Fibroblast of lung (primary cell): ENCODE data around the gene CAMTA1.

Experiments
- EZH2 ChIP-seq: IDR thresholded peaks from 2 replicates; pipeline ENCODE4 v1.5.1; 2012; ENCODE audit warnings: low read length, control low read depth, mild to moderate bottlenecking; ENCODE audit errors: missing control alignments
- TF ChIP-seq, protein P1 (sequence below), 2 donors: IDR thresholded peaks in 1 of 2; conservative IDR thresholded peaks in 1 of 2; 1 replicate in 1 of 2; 2 replicates in 1 of 2; pipeline ENCODE4 v1.5.1; 2011 to 2012; ENCODE audit warnings: low read length in 2 of 2, control low read depth in 1 of 2, inconsistent platforms in 1 of 2, low read depth in 1 of 2, mild to moderate bottlenecking in 1 of 2

DNA sequence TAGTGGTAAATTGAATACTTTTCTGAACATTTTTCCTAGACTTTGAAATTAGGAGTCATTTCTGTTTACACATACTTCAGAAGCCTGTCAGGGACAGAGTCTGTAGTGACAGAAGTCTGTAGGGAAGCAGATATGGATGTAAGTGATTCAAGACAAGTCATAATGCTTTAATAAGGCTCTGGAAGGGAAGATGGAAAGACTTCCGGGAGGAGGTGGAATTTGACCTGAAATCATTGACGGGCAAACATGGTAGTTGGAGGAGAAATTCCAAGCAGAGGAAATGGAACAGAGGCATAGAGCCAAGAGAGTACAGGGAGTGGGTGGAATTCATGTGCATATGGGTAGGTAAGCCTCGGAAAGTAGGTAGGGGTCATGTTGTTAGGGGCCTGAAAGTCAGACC lies 22.5 kb downstream of the CAMTA1 start:
- no peak for TF ChIP-seq EZH2
- TF ChIP-seq, protein P1, sequence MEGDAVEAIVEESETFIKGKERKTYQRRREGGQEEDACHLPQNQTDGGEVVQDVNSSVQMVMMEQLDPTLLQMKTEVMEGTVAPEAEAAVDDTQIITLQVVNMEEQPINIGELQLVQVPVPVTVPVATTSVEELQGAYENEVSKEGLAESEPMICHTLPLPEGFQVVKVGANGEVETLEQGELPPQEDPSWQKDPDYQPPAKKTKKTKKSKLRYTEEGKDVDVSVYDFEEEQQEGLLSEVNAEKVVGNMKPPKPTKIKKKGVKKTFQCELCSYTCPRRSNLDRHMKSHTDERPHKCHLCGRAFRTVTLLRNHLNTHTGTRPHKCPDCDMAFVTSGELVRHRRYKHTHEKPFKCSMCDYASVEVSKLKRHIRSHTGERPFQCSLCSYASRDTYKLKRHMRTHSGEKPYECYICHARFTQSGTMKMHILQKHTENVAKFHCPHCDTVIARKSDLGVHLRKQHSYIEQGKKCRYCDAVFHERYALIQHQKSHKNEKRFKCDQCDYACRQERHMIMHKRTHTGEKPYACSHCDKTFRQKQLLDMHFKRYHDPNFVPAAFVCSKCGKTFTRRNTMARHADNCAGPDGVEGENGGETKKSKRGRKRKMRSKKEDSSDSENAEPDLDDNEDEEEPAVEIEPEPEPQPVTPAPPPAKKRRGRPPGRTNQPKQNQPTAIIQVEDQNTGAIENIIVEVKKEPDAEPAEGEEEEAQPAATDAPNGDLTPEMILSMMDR (conservative IDR thresholded peaks at IDR 0.05 in 1 of 2, IDR thresholded peaks at IDR 0.05 in 1 of 2; ENCODE audit: low read depth in 1 of 2, low read length in 2 of 2): no peak
